ENCODE results near the gene ZSWIM4.

GRCh38 chr19:13806728-13807127 is 11.5 kb downstream of the ZSWIM4 start:
- TF ChIP-seq, protein P1, sequence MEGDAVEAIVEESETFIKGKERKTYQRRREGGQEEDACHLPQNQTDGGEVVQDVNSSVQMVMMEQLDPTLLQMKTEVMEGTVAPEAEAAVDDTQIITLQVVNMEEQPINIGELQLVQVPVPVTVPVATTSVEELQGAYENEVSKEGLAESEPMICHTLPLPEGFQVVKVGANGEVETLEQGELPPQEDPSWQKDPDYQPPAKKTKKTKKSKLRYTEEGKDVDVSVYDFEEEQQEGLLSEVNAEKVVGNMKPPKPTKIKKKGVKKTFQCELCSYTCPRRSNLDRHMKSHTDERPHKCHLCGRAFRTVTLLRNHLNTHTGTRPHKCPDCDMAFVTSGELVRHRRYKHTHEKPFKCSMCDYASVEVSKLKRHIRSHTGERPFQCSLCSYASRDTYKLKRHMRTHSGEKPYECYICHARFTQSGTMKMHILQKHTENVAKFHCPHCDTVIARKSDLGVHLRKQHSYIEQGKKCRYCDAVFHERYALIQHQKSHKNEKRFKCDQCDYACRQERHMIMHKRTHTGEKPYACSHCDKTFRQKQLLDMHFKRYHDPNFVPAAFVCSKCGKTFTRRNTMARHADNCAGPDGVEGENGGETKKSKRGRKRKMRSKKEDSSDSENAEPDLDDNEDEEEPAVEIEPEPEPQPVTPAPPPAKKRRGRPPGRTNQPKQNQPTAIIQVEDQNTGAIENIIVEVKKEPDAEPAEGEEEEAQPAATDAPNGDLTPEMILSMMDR (IDR thresholded peaks at IDR 0.05): no peak
- no peak for TF ChIP-seq POLR2A (IDR thresholded peaks at IDR 0.05)
